GM12872 (cell line): ENCODE data around the gene ASPSCR1.

Experiments used
- CTCF ChIP-seq: IDR thresholded peaks from 3 replicates; pipeline ENCODE4 v1.5.1; 2011; ENCODE audit warnings: low read depth, mild to moderate bottlenecking, low read length, moderate library complexity; ENCODE audit not compliant: insufficient read depth

The ASPSCR1 gene

GRCh38 chr17:82037092-82037888 is 59.9 kb downstream of the ASPSCR1 start, which contains the start of gene DCXR:
TSS of gene DCXR (minus strand) at chr17:82037697. CDS start at chr17:82037682, 15 bp downstream.
- TF ChIP-seq CTCF = peak; percentile 87

GRCh38 chr17:82037889-82038195 is 60.4 kb downstream of the ASPSCR1 start:
- TF ChIP-seq CTCF = no peak

- no peak for TF ChIP-seq CTCF
Measured at GRCh38 chr17:82039695-82040299, 62.4 kb downstream of the ASPSCR1 start.

- TF ChIP-seq CTCF = no peak
Measured at GRCh38 chr17:82041144-82041814, 63.9 kb downstream of the ASPSCR1 start.

- no peak for TF ChIP-seq CTCF
Measured at GRCh38 chr17:82042649-82043048, 65.2 kb downstream of the ASPSCR1 start.

GRCh38 chr17:82043507-82043906 is 66.1 kb downstream of the ASPSCR1 start:
- no peak for TF ChIP-seq CTCF

- no peak for TF ChIP-seq CTCF
Measured at GRCh38 chr17:82045936-82046484, 68.6 kb downstream of the ASPSCR1 start.
